KOPT-K1 (cell line): ENCODE data around the gene CARS2.
A peak's percentile ranks its signal among the peaks of the same experiment; 100 is the strongest.
"Not testable (repeated sequence)": the region's sequence is repeated elsewhere in the genome, so short reads cannot be mapped to it uniquely, and the experiment has no call there.

Source experiments
- H3K27ac ChIP-seq: fragments of 200-600 bp; sonication (generic); 2 replicates; pipeline ENCODE4 v1.5.1; 2016; ENCODE audit warnings: antibody characterized with exemption, mild to moderate bottlenecking, low read depth, low read length; ENCODE audit not compliant: poor library complexity, severe bottlenecking
- H3K36me3 ChIP-seq: fragments of 200-600 bp; sonication (generic); 2 replicates; pipeline ENCODE4 v1.5.1; 2017; ENCODE audit warnings: antibody characterized with exemption, mild to moderate bottlenecking, low read length, moderate library complexity; ENCODE audit not compliant: insufficient read depth
- H3K9me3 ChIP-seq: fragments of 200-600 bp; sonication (generic); 2 replicates; pipeline ENCODE4 v1.5.1; 2017; ENCODE audit warnings: antibody characterized with exemption, low read length, mild to moderate bottlenecking; ENCODE audit not compliant: insufficient read depth, poor library complexity, severe bottlenecking

CARS2 gene

GRCh38 chr13:110618780-110619179 is 87.1 kb downstream of the CARS2 start:
- H3K9me3 ChIP-seq: no peaks in the 10 kb centered on the region
- peaks cover 18% of the 10 kb centered on the region for H3K36me3 ChIP-seq
- H3K27ac ChIP-seq: no peak overlapping the region

- H3K9me3 ChIP-seq: no peaks in the 10 kb centered on the region
- H3K36me3 ChIP-seq: peaks cover 12% of the 10 kb centered on the region
- no peak overlapping the region for H3K27ac ChIP-seq
Observed at GRCh38 chr13:110618167-110618566, 87.7 kb downstream of the CARS2 start.

GRCh38 chr13:110617321-110618072 is 88.4 kb downstream of the CARS2 start:
- Histone ChIP-seq H3K36me3 (peaks cover 5% of the 10 kb centered on the region; the same call in 1 of the 2 replicates), H3K27ac (no peak overlapping the region), H3K9me3 (no peaks in the 10 kb centered on the region)

GRCh38 chr13:110616103-110617101 is 89.5 kb downstream of the CARS2 start:
- Histone ChIP-seq H3K27ac (peak overlapping the region; percentile 81), H3K36me3 (no peaks in the 10 kb centered on the region)

DNA sequence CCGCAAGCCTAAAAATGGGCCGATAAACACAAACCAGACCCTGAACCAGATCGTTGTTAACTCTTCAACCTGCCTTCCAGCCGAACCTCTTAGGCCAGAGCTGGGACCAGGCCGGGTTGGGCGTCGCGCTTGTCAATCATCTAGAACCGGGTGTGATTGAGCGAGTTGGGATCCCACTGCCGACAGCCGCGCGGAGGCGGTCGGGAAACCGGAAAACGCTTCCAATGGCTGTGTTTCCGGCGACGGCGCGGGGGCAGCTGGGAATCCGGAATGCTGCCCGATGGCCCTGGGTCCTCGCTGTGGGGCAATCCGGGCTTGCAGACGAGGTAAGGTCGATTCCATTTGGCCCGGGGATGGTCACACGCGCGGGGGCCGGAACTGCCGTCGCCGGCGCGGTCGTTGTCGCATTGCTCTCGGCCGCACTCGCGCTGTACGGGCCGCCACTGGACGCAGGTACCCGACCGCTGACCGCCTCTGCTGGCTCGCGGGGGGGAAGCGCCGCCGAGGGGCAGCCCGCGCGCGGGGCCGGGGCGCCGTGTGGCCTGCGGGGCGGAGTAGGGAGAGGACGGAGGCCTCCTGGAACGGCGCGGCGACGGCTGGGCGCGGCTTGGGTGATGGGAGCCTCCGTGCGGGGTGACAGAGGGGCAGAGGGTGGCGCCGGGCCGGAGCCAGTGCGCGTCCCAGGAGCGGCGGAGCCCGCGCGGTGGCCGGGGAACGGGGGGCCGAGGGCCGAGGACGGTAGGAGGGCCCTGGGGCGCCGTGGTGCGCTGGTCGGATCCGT is 90.4 kb downstream of the CARS2 start, which contains the start of gene NAXD:
Gene NAXD, plus strand, starts transcription at position 224 of the 781 bp plus-strand sequence. Its CDS starts 57 bp downstream, at position 281.
- peak within 1 kb of the TSS; percentile 81 for H3K27ac ChIP-seq
- H3K9me3 ChIP-seq: no peaks in the 10 kb centered on the region
- H3K36me3 ChIP-seq: no peaks in the 10 kb centered on the region

More at GRCh38 chr13:110616103-110617101, 89.5 kb downstream of the CARS2 start:
- H3K9me3 ChIP-seq: no peaks in the 10 kb centered on the region

GRCh38 chr13:110615005-110615321 is 91.0 kb downstream of the CARS2 start:
- Histone ChIP-seq H3K36me3 (no peaks in the 10 kb centered on the region), H3K9me3 (no peaks in the 10 kb centered on the region), H3K27ac (peak overlapping the region; percentile 81)

DNA sequence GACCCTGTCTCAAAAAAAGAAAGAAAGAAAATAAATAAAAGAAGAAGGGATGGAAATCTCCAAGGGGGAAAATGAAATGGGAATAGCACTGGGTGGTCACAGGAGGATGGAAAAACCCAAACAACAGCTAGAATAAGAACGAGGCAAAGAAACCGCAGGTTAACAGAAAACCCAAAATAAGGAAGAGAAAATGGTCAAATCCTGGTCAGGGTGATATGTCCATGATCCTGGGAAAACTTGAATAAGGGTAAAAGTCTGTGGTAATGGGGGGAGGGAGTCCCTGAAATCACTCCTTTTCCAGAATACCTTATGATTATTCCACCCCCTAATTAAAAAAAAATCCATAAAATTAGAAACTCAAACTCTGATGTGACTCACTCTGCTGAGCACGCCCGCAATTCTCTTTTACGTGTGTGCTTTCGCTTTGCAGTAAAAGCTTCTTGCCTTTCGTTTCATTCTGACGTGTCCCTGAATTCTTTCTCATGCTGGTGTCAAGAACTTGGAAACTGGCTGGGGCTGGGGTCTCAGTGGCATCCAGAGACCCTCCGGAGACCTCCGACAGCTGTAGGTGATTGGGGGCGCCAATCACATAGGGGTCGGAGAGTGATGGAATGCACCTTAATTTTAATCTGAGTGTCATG is 94.8 kb downstream of the CARS2 start:
- Histone ChIP-seq H3K9me3 (no peaks in the 10 kb centered on the region), H3K27ac (no peak overlapping the region), H3K36me3 (no peaks in the 10 kb centered on the region)

- no peaks in the 10 kb centered on the region for H3K9me3 ChIP-seq
- no peak overlapping the region for H3K27ac ChIP-seq
- H3K36me3 ChIP-seq: no peaks in the 10 kb centered on the region
Observed at GRCh38 chr13:110607675-110608224, 98.2 kb downstream of the CARS2 start.

- not testable (repeated sequence) for H3K9me3 ChIP-seq, H3K36me3 ChIP-seq, H3K27ac ChIP-seq
Observed at GRCh38 chr13:110606281-110606680, 99.6 kb downstream of the CARS2 start.

DNA sequence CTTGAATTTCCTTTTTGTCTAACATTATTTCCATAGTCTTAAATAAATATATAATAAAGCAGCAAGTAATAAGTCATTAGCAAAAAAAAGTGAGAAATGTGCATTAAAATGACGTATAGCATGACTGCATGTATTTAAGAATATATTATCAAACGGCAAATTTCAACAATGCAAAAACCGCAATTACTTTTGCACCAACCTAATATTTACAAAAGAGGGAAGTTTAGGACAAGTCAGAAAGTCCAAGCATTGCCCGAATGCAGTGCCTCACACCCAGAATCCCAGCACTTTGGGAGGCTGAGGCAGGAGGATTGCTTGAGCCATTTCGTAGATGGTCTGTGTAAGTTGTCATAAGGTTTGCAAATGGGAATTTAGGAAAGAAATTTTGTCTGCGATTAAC is 100.8 kb downstream of the CARS2 start:
- Histone ChIP-seq H3K27ac (no peak overlapping the region), H3K9me3 (no peaks in the 10 kb centered on the region), H3K36me3 (no peaks in the 10 kb centered on the region)

- H3K9me3 ChIP-seq: no peaks in the 10 kb centered on the region
- H3K27ac ChIP-seq: no peak overlapping the region
- H3K36me3 ChIP-seq: no peaks in the 10 kb centered on the region
Observed at GRCh38 chr13:110600980-110601379, 104.9 kb downstream of the CARS2 start.

DNA sequence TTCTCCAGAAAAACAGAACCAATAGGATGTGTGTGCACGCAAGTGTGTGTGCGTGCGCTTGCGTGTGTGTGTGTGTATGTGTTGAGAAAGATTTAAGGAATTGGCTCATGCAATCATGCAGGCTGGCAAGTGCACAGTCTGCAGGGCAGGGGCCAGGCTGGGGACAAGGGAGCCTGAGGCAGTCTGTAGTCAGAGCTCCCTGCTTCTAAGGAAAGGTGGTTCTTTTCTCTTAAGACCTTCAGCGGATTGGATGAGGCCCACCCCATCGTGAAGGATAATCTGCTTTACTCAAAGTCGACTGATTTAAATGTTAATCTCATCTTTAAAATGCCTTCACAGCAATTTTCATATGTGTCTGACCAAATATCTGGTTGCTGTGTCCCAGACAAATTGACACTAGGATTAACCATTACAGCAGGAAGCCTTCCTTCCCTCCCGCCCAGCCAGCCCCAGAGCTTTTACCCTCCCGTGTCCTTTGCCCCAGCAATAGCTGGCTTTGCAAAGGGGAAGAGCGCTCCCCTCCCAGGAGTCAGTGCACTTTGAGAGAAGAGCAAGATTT is 105.6 kb downstream of the CARS2 start:
- Histone ChIP-seq H3K36me3 (no peaks in the 10 kb centered on the region), H3K9me3 (no peaks in the 10 kb centered on the region), H3K27ac (no peak overlapping the region)

DNA sequence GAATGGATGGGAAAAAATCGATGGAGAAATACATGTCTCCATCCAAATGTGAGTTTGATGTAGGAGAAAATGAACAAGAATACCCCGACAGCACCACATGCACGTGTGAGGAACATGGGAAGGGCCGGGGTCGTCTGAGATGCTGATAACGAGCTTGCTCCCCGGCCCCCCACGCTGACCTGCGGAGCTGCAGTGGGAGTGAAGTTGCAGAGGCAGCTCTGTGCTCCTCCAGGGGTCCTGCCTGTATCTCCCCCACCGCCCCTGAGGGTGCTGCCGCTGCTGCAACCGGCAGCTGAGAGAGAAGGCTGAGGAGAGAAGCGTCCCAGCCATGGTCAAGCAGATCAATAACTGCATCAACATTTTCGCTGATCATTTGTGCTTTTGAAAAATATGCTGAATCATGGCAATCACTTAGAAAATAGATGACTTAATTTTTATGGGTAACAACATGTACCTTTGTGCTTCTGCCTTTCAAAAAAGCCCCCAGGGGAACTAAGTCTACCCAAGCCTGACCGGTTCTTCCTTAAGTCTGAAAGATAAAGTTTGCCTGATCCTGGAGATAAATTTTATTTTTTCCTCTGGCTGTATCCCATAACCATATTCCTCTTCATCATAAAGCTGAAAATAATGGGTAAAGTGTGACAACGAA is 108.8 kb downstream of the CARS2 start:
- H3K36me3 ChIP-seq: no peaks in the 10 kb centered on the region
- no peaks in the 10 kb centered on the region for H3K9me3 ChIP-seq
- H3K27ac ChIP-seq: no peak overlapping the region
